Stimulated activated CD4-positive, alpha-beta T cell treated with anti-CD3 and anti-CD28 coated beads, Interleukin-4, amount 100 ng/mL, for 1 hour (primary cell): Measurements from ENCODE around the gene TBL1X.
"Not testable (repeated sequence)": the region's sequence is repeated elsewhere in the genome, so short reads cannot be mapped to it uniquely, and the experiment has no call there.

Experiments used
- DNase-seq: peaks from one replicate; pipeline ENCODE4 v3.0.0-alpha.2; 2020

Gene TBL1X

DNA sequence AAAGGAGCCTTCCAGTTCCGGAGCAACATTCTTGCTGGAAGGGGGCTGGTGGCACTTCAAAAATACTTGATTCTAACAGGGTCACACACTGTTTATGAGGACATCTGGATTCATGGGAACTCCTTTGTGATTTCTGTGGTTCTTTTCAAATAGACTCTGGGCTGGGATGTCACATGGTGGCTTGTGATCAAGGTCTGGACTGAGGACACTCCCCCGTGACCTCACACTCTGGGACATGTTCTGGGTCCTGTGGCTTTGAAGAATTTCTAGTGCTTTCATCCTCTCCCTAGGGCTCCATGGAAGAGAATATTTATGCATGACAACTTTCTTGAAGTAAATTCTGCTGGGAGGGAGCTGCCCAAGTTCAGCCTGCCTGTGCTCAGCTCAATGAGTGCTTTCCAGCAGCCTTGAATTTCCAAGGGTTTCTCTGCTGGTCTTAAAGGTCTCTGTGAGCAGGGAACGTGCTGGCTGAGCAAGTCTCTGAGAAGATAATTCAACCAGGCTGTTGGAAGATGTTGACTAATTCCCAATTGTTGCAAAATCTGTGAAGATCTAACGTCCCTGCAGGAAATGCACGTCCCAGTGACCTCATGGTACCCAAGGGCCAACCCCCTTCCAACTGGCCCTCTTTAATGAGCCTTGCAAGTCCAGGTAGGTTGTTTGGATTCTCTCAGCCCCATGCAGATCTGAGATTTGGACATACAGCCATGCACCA lies 264.5 kb downstream of the TBL1X start:
- no peak for DNase-seq

DNA sequence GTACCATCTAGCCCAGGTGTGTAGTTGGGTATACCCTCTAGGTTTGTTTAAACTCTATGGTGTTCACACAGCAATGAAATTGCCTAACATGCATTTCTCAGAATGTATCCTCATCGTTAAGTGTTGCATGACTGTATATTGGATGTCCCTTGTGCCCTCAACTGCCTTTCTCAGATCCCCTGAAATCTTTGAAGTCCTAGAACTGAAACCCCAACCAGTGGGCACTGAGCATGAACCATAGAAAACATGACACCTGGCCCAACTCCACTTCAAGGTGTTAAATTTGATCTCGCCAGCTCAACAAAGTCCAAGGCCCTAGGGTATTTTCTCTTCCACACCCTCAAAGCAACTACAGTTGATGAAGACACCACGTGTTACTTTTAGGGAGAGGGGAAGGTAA lies 265.2 kb downstream of the TBL1X start:
- DNase-seq = no peak

DNA sequence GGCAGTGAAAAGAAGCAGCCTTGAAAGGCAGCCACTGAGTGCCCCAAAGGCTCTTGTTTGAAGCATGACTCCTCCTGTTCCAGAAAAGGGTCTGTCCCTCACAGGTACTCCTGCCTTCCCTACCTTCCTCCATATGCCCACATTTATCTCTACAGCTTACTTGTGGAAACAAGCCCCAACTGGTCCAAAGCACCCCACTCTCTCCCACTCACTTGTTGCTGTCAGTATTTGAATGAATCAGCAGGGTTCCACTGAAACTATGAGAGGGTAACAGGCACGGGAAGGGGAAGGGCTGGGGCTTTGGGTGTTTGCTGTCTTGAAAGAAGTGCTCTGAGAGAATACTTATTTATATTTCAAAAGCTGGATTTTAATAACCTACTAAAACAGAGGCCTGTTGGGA lies 265.9 kb downstream of the TBL1X start:
- DNase-seq = no peak

GRCh38 chrX:9737363-9737762 lies 272.5 kb downstream of the TBL1X start:
- DNase-seq = no peak

- DNase-seq = no peak
These were observed 273.3 kb downstream of the TBL1X start for GRCh38 chrX:9738151-9738550.

DNA sequence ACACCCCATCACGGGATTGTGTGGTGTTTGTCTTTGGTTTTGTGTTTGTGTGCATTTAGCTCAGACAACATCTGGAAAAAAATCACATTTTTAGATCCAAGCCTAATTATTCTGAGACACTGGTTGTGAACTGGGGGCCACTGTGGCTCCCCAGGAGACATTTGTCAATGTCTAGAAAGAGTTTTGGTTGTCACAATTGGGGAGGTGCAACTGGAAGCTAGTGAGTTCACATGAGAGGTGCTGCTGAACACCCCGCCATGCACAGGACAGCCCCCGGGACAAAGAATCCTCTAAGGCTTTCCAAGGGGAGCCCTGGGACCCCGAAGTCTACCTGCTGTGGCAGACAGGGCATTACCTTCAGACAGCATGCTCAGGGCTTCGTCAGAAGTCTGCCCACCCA lies 274.3 kb downstream of the TBL1X start:
- no peak for DNase-seq

DNA sequence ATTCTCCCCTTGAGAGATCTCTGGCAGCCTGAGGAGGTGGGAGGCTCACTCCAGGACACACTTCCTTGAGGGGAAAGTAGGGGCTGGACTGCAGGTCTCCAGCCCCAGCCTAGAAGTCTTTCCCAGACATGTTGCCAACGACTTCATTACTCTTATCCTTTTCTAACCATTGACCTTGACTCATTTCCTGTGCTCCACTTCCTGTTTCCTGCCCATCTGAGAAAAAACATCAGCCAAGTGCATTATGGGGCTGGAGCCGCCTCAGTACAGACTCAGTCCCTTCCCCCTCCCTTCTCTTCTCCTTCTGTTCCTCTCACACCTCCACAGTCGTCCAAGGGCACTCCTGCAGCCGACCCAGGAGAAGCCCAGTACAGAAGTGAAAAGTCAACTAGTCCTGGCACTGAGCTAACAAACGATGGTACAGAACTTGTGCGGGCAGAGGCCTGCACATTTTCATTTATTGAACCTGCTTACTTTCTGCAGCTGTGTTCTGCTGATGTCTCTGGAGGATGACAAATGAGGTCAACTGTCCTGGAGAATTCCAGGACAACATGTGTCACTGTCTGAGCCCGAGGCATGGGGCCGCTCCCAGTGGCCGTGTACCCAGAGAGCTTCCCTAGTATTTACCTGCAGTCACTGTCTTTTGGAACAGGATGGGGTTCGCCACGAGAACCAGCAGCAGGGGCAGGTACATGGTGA lies 280.7 kb downstream of the TBL1X start:
- no peak for DNase-seq

- DNase-seq = no peak
These were observed 281.5 kb downstream of the TBL1X start for GRCh38 chrX:9746148-9746888.

DNA sequence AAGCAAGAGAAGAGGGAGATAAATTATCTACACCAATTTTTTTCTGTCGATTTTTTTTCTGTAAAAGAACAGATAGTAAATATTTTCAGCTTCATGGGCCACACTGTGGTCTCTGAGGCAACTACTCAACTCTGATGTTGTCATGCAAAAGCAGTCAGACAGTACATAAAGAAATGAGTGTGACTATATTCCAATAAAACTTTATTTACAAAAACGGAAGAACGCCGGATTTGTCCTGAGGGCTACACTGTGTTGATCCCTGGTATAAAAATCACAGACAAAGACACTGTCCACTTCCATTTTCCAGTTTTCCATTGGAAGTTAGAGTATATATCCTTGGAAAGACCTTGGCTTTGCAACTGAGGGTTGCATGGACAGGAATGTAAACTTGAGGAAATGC lies 282.8 kb downstream of the TBL1X start:
- DNase-seq = no peak

- DNase-seq = no peak
These were observed 284.4 kb downstream of the TBL1X start for GRCh38 chrX:9749146-9749692.

- DNase-seq = no peak
These were observed 292.5 kb downstream of the TBL1X start for GRCh38 chrX:9757366-9757765.

DNA sequence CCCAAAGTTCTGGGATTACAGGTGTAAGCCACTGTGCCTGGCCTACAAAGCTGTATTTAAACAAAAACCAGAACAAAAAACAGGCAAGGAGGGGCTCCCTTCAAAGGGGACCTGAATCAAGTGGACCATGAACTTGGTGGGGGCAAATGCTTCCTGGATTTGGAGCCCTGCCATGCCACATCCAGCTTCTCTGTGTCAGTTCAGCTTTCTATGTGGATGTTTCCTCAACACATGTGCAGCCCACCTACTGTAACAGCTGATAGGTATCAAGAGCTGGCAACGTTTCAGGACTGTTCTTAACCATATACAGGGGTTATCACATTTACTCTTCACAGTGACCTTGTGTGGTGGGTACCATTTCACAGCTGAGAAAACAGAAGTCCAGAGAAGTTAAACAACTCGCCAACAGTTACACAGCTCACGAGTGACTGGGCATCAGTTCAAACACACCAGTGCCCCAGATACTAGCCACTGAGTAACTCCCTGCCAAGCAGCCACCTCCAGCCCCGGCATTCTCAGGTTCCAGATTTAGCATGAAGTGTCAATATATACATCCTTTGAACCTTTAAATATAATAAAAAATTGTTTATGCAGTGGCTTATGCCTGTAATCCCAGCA lies 293.3 kb downstream of the TBL1X start:
- DNase-seq = no peak

DNA sequence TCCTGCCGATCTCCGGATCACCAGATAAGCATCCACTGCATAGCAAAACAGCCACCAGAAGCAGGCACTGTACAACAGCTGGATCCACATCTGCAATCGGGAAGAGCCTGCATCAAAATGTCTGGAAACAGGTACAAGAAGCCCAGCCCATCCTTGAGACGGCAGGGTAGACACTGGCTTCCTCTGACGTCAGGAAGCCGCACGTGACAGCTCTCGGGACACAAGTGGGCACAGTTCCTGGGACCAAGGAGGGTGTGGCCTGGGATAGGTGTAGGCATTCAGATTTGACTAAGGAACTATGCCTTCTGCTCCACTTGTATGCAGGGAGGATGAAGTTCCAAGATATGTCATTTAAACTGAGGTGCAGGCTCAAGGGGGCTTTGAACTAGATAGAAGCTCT lies 294.5 kb downstream of the TBL1X start:
- DNase-seq = no peak

- no peak for DNase-seq
These were observed 300.3 kb downstream of the TBL1X start for GRCh38 chrX:9765072-9765736.

- DNase-seq = no peak
These were observed 300.9 kb downstream of the TBL1X start, which contains the start of gene GPR143 for GRCh38 chrX:9765737-9766097. Gene GPR143, minus strand, starts transcription at chrX:9765847. Its CDS starts 30 bp downstream, at chrX:9765817.

GRCh38 chrX:9767375-9767774 lies 302.5 kb downstream of the TBL1X start:
- no peak for DNase-seq

DNA sequence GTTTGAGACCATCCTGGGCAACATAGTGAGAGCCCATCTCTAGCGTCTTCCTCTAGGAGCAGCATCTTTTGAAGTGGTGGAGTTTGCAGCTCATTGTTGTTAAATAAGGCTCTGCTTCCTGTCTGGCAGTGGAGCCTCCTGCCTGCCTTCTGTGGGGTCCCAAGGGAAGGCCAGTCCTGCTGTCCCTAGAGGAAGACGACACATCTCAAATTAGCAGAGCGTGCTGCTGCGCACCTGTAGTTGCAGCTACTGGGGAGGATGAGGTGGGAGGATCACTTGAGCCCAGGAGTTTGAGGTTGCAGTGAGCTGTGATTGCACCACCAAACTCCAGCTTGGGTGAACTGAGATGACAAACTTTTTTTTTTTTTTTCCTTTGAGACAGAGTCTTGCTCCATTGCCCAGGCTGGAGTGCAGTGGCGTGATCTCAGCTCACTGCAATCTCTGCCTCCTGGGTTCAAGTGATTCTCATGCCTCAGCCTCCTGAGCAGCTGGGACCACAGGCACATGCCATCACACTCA lies 303.5 kb downstream of the TBL1X start:
- not testable (repeated sequence) for DNase-seq

GRCh38 chrX:9770319-9770718 lies 305.5 kb downstream of the TBL1X start:
- DNase-seq = no peak

DNA sequence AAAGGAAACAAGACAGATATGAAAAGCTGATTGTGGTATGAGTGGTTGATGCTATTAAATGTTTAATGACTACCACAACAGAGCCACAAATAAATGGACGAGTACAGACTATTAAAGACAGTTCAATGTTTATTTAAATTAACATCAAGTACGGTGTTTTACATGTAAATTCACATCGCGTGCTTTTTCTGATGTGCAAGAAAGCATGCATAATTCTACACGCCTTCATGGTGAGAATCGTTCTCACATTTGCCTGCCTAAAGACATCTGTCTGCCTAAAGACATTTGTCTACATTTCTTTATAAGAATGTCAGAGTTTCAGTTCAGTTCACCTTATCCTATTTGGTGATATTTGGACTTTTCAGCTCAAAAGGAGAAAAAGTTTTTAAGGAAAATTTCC lies 308.1 kb downstream of the TBL1X start:
- DNase-seq = no peak

- DNase-seq = no peak
These were observed 311.1 kb downstream of the TBL1X start for GRCh38 chrX:9775930-9776329.

DNA sequence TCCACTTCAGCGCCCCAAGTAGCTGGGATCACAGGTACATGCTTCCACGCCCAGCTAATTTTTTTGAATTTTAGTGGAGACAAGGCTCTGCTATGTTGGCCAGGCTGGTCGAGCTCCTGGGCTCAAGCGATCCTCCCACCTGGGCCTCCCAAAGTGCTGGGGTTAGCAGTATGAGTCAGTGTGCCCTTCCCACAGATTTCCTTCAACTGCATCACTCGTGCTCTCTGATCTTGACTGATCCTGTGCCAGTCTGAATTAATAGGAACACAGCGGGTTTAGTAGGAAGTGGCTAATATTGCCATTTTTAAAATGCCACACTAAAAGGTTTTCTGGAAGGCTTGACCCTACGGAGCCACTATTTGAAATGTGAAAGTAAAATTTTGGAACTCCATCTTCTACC lies 317.1 kb downstream of the TBL1X start:
- no peak for DNase-seq

DNA sequence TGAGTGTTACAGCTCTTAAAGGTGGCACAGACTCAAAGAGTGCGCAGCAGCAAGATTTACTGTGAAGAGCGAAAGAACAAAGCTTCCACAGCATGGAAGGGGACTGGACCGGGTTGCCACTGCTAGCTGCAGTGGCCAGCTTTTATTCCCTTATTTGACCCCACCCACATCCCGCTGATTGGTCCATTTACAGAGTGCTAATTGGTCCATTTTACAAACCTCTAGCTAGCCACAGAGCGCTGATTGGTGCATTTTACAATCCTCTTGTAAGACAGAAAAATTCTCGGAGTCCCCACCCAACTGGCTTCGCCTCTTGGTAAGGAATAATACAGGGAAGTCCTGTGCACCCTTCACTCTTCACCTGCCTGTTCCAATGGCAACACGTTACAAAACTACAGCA lies 319.5 kb downstream of the TBL1X start:
- DNase-seq = no peak
